ENCODE data around the gene CPNE8.

The CPNE8 gene

GRCh38 chr12:38887770-38888169 is 17.6 kb downstream of the CPNE8 start:
- no peak for TF ChIP-seq CTCF (IDR thresholded peaks at IDR 0.05; ENCODE audit: control insufficient read depth, insufficient read depth, low read depth, low read length, missing control alignments)
- DNase-seq (ENCODE audit: low read depth), result no peak

GRCh38 chr12:38886931-38887330 is 18.5 kb downstream of the CPNE8 start:
- no peak for DNase-seq (ENCODE audit: low read depth)
- no peak overlapping the region for H3K4me3 ChIP-seq (ENCODE audit: control insufficient read depth, low read depth, low read length)
- no peak for TF ChIP-seq CTCF (IDR thresholded peaks at IDR 0.05; ENCODE audit: control insufficient read depth, insufficient read depth, low read depth, low read length, missing control alignments)

More at GRCh38 chr12:38887770-38888169, 17.6 kb downstream of the CPNE8 start:
- H3K4me3 ChIP-seq (ENCODE audit: control insufficient read depth, low read depth, low read length), result no peak overlapping the region

- no peak for TF ChIP-seq CTCF (IDR thresholded peaks at IDR 0.05; ENCODE audit: control insufficient read depth, insufficient read depth, low read depth, low read length, missing control alignments)
- DNase-seq (ENCODE audit: low read depth), result no peak
Observed at GRCh38 chr12:38886064-38886463, 19.3 kb downstream of the CPNE8 start.

GRCh38 chr12:38884666-38885065 is 20.7 kb downstream of the CPNE8 start:
- TF ChIP-seq CTCF (IDR thresholded peaks at IDR 0.05; ENCODE audit: control insufficient read depth, insufficient read depth, low read depth, low read length, missing control alignments), result no peak
- no peak overlapping the region for H3K4me3 ChIP-seq (ENCODE audit: control insufficient read depth, low read depth, low read length)
- DNase-seq (ENCODE audit: low read depth), result no peak

More at GRCh38 chr12:38886064-38886463, 19.3 kb downstream of the CPNE8 start:
- H3K4me3 ChIP-seq (ENCODE audit: control insufficient read depth, low read depth, low read length), result no peak overlapping the region

GRCh38 chr12:38883629-38884134 is 21.7 kb downstream of the CPNE8 start:
- TF ChIP-seq CTCF (IDR thresholded peaks at IDR 0.05; ENCODE audit: control insufficient read depth, insufficient read depth, low read depth, low read length, missing control alignments), result no peak
- DNase-seq (ENCODE audit: low read depth), result no peak
- H3K4me3 ChIP-seq (ENCODE audit: control insufficient read depth, low read depth, low read length), result no peak overlapping the region

GRCh38 chr12:38880288-38880687 is 25.1 kb downstream of the CPNE8 start:
- no peak overlapping the region for H3K4me3 ChIP-seq (ENCODE audit: control insufficient read depth, low read depth, low read length)
- TF ChIP-seq CTCF (IDR thresholded peaks at IDR 0.05; ENCODE audit: control insufficient read depth, insufficient read depth, low read depth, low read length, missing control alignments), result no peak
- no peak for DNase-seq (ENCODE audit: low read depth)

GRCh38 chr12:38878986-38879385 is 26.4 kb downstream of the CPNE8 start:
- no peak overlapping the region for H3K4me3 ChIP-seq (ENCODE audit: control insufficient read depth, low read depth, low read length)
- TF ChIP-seq CTCF (IDR thresholded peaks at IDR 0.05; ENCODE audit: control insufficient read depth, insufficient read depth, low read depth, low read length, missing control alignments), result no peak

More at GRCh38 chr12:38878986-38879385, 26.4 kb downstream of the CPNE8 start:
- DNase-seq (ENCODE audit: low read depth), result no peak
